B cell (primary cell): ENCODE measurements around the gene INPP4A. TPM values are rescaled to one million over a fixed set of nuclear protein-coding genes. Genes with fewer than 3 reads are reported as not detected.

Experiments
- ATAC-seq: fragments of 200-7000 bp; cut with Tn5 transposase; one replicate; pipeline ENCODE4 v1.10.0; 2021; ENCODE audit warnings: low read depth, mild to moderate bottlenecking, moderate number of reproducible peaks, moderate library complexity
- CTCF ChIA-PET: fragments of 350-600 bp; sonication (Branson Sonifier 250); formaldehyde crosslinking; loops from one replicate; lab custom pipeline; 2021; ENCODE audit warnings: antibody characterized with exemption, inconsistent platforms; lab: Charles Lee
- POLR2A ChIA-PET: fragments of 350-600 bp; sonication (Branson Sonifier 250); formaldehyde crosslinking; loops from one replicate; lab custom pipeline; 2021; ENCODE audit warnings: antibody characterized with exemption; lab: Charles Lee
- DNase-seq: peaks from one replicate; pipeline ENCODE4 v3.0.0; 2013
- H2AFZ ChIP-seq: 2 replicates; pipeline ENCODE4 v1.6.1; 2012; ENCODE audit warnings: mild to moderate bottlenecking, low read depth, low read length; ENCODE audit not compliant: insufficient read depth, poor library complexity, severe bottlenecking
- H3K27ac ChIP-seq, 2 donors: 1 replicate in 1 of 2; 2 replicates in 1 of 2; pipeline ENCODE4 v1.5.1; 2012 to 2013; ENCODE audit warnings: low read length in 2 of 2, mild to moderate bottlenecking in 2 of 2, moderate library complexity in 1 of 2
- H3K27me3 ChIP-seq, 4 experiments: fragments of 200-600 bp in 1 of 4; sonication (generic) in 1 of 4; replicated peaks in 1 of 4; 1 replicate in 2 of 4; 2 replicates in 2 of 4; pipeline versions ENCODE4 v1.6.1 to v1.7.0; 2013 to 2016; ENCODE audit warnings: low read length in 3 of 4, mild to moderate bottlenecking in 2 of 4, mixed read lengths in 1 of 4, moderate library complexity in 1 of 4; ENCODE audit not compliant: insufficient read depth in 4 of 4, control insufficient read depth in 3 of 4; ENCODE audit errors: control extremely low read depth in 1 of 4
- H3K36me3 ChIP-seq, 2 experiments: replicated peaks in 1 of 2; 1 replicate in 1 of 2; 2 replicates in 1 of 2; pipeline versions ENCODE4 v1.6.1 to v1.7.1; 2013; ENCODE audit warnings: low read length in 1 of 2; ENCODE audit not compliant: insufficient read depth in 2 of 2, control insufficient read depth in 1 of 2; ENCODE audit errors: control extremely low read depth in 1 of 2, extremely low read depth in 1 of 2
- H3K4me1 ChIP-seq, 2 donors: fragments of 200-600 bp in 1 of 2; sonication (generic) in 1 of 2; 1 replicate in 1 of 2; 2 replicates in 1 of 2; pipeline versions ENCODE4 v1.5.1 to v1.6.1; 2013 to 2017; ENCODE audit warnings: low read length in 2 of 2; ENCODE audit not compliant: control insufficient read depth in 2 of 2, insufficient read depth in 2 of 2
- H3K4me2 ChIP-seq: replicated peaks from 2 replicates; pipeline ENCODE3; 2012; ENCODE audit warnings: mild to moderate bottlenecking, low read depth, low read length; ENCODE audit not compliant: poor library complexity, severe bottlenecking
- H3K4me3 ChIP-seq, 5 experiments: fragments of 200-600 bp in 1 of 5; sonication (generic) in 1 of 5; 1 replicate in 3 of 5; 2 replicates in 2 of 5; pipeline versions ENCODE4 v1.5.1 to v1.7.0; 2011 to 2016; ENCODE audit warnings: low read length in 4 of 5, mild to moderate bottlenecking in 4 of 5, low read depth in 2 of 5, control low read depth in 1 of 5, moderate library complexity in 1 of 5; ENCODE audit not compliant: insufficient read depth in 1 of 5; ENCODE audit errors: control extremely low read depth in 1 of 5, extremely low read depth in 1 of 5
- H3K79me2 ChIP-seq: fragments of 200-600 bp; sonication (generic); one replicate; pipeline ENCODE4 v1.6.0; 2016; ENCODE audit warnings: low read length; ENCODE audit not compliant: control insufficient read depth, insufficient read depth
- H3K9ac ChIP-seq: fragments of 200-600 bp; sonication (generic); 2 replicates; pipeline ENCODE4 v1.6.1; 2017; ENCODE audit warnings: mild to moderate bottlenecking, low read length, moderate library complexity
- H3K9me3 ChIP-seq, 3 donors: one replicate each; pipeline versions ENCODE4 v1.6.1 to v1.7.1; 2013; ENCODE audit warnings: low read length in 2 of 3; ENCODE audit not compliant: control insufficient read depth in 2 of 3, insufficient read depth in 1 of 3; ENCODE audit errors: control extremely low read depth in 1 of 3
- H4K20me1 ChIP-seq: 2 replicates; pipeline ENCODE4 v1.6.0; 2012; ENCODE audit warnings: mild to moderate bottlenecking, low read length; ENCODE audit not compliant: insufficient read depth, control insufficient read depth, poor library complexity, severe bottlenecking
- H3K27ac Mint-ChIP-seq: one replicate; pipeline ENCODE4 v1.8.0; 2021; ENCODE audit warnings: mixed read lengths
- H3K27me3 Mint-ChIP-seq: one replicate; pipeline ENCODE4 v1.8.0; 2021; ENCODE audit warnings: mixed read lengths
- H3K4me1 Mint-ChIP-seq: one replicate; pipeline ENCODE4 v1.8.0; 2021; ENCODE audit warnings: mixed read lengths
- H3K4me3 Mint-ChIP-seq: one replicate; pipeline ENCODE4 v1.8.0; 2021; ENCODE audit warnings: mixed read lengths
- H3K9me3 Mint-ChIP-seq: one replicate; pipeline ENCODE4 v1.8.0; 2022; ENCODE audit warnings: mixed read lengths; ENCODE audit not compliant: insufficient read depth
- EZH2 ChIP-seq: IDR thresholded peaks from 2 replicates; pipeline ENCODE4 v1.6.1; 2012; ENCODE audit warnings: borderline replicate concordance, low read depth, mild to moderate bottlenecking, moderate library complexity, low read length; ENCODE audit not compliant: insufficient read depth, poor library complexity, severe bottlenecking
- WGBS: methylation state at CpG from one replicate; pipeline ENCODE4 v1.1.5; 2013; ENCODE audit warnings: missing lambda C conversion rate; ENCODE audit not compliant: insufficient coverage; 5-methylcytosine and 5-hydroxymethylcytosine counted together
- intact Hi-C: fragments of 100-400 bp; cut with micrococcal nuclease; formaldehyde crosslinking; loops from one replicate; pipeline ENCODE4 v1.10.0; 2022
- polyA plus RNA-seq: library from polyadenylated mRNA; depleted of rRNA; stranded (reverse); fragments of >200 nt; gene quantifications from 2 replicates; pipeline ENCODE4 v1.2.3, GENCODE V29; 2012
- total RNA-seq, 2 donors: library from RNA; stranded (reverse); fragments of 120-200 nt in 1 of 2; gene quantifications; 1 replicate in 1 of 2; 2 replicates in 1 of 2; pipeline versions ENCODE4 v1.2.3 to v1.2.4, GENCODE V29; 2013 to 2022
- TF ChIP-seq, protein P1 (sequence below): fragments of 200-600 bp; IDR thresholded peaks from one replicate; pipeline ENCODE4 v1.8.0; 2022; ENCODE audit warnings: antibody characterized with exemption, mild to moderate bottlenecking

The INPP4A gene
- total and polyA plus RNA-seq, 2 donors (not counting 1 experiment from before 2014, with no cell fraction given): 10.7 to 22.5 TPM

DNA sequence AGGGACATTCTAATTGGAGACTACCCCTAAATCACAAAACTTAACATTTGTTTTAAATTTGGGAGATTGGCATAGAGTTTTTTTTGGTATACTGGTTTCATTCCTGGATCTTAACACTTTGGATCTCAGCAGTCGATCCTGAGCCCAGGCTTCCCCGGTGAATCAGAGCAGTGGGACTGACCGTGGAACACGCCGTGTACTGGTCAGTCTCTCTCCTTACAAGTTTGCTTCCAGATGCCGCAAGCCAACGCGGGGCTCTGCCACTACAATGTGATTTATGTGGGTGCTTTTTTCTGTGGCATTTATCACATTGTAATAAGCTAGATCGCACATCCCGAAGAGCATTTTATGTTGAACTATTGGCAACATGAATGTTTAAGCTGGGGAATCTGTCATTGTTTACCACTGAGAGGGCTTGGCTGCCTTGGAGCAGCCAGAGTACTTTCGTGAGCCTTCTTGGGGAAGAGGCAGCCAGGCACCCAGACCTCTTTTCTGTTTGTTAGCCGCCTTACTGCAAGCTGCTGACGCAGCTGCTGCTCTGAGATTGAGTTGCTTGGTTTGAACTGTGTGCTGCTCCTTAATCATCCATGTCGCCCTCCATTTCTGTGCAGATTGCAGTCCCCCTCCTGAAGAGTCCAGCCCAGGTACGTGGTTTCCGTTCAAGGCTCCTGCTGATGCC lies 114.3 kb downstream of the INPP4A start:
- CTCF ChIA-PET: interaction anchor here (1.1 to 5.5 kb wide), 2 partner anchors 11 to 14 kb away, joined by 3 to 31 read pairs; no protein-coding TSS in a partner anchor
- Histone ChIP-seq H3K27ac (no peak overlapping the region), H3K27me3 (no peaks in the 10 kb centered on the region), H3K4me1 (peaks cover 8 to 33% of the 10 kb centered on the region in 2 donors), H3K9ac (no peak overlapping the region), H3K4me2 (no peak overlapping the region), H3K36me3 (peaks cover 1 to 11% of the 10 kb centered on the region in 2 experiments), H3K9me3 (no peaks in the 10 kb centered on the region), H3K4me3 (no peak overlapping the region), H2AFZ (no peak overlapping the region), H4K20me1 (no peaks in the 10 kb centered on the region), H3K79me2 (no peaks in the 10 kb centered on the region)
- ATAC-seq: no peak
- Mint-ChIP-seq H3K9me3 (no peaks in the 10 kb centered on the region), H3K27ac (no peak overlapping the region), H3K4me1 (peaks cover 38% of the 10 kb centered on the region), H3K4me3 (no peak overlapping the region), H3K27me3 (no peaks in the 10 kb centered on the region)
- POLR2A ChIA-PET: no interaction called here
- 93% methylated on average over 15 of the region's 16 CpGs for WGBS
- no peak for DNase-seq
- intact Hi-C loops: loop anchor here (5.0 kb wide), 2 partner anchors 102 to 147 kb away; no protein-coding TSS in a partner anchor
- TF ChIP-seq, protein P1, sequence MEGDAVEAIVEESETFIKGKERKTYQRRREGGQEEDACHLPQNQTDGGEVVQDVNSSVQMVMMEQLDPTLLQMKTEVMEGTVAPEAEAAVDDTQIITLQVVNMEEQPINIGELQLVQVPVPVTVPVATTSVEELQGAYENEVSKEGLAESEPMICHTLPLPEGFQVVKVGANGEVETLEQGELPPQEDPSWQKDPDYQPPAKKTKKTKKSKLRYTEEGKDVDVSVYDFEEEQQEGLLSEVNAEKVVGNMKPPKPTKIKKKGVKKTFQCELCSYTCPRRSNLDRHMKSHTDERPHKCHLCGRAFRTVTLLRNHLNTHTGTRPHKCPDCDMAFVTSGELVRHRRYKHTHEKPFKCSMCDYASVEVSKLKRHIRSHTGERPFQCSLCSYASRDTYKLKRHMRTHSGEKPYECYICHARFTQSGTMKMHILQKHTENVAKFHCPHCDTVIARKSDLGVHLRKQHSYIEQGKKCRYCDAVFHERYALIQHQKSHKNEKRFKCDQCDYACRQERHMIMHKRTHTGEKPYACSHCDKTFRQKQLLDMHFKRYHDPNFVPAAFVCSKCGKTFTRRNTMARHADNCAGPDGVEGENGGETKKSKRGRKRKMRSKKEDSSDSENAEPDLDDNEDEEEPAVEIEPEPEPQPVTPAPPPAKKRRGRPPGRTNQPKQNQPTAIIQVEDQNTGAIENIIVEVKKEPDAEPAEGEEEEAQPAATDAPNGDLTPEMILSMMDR: no peak
- TF ChIP-seq EZH2: no peak

DNA sequence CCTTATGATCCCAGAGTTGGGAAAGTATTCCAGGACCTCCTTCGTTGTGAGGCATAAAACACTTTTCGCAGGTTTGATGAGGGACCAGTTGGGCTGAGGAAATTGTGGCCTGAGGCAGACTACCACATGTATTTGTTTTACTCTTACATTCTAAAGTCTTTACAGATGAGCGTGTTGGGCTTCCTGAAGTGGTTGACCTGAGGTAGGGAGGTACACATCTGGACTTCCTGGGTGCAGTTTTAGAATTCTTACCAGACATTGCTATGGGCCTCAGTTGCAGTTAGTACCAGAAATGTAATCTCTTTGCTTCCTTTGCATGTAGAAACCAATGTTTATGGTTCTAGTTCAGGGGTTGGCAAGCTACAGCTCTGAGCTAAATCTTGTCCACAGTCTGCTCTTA lies 114.9 kb downstream of the INPP4A start:
- Histone ChIP-seq H3K4me2 (no peak overlapping the region), H3K9ac (no peak overlapping the region), H3K4me3 (no peak overlapping the region), H3K4me1 (peaks cover 8 to 29% of the 10 kb centered on the region in 2 donors), H4K20me1 (no peaks in the 10 kb centered on the region), H3K9me3 (no peaks in the 10 kb centered on the region), H3K79me2 (no peaks in the 10 kb centered on the region), H3K36me3 (peaks cover 1 to 6% of the 10 kb centered on the region in 2 experiments), H3K27me3 (no peaks in the 10 kb centered on the region), H3K27ac (no peak overlapping the region), H2AFZ (no peak overlapping the region)
- Mint-ChIP-seq H3K9me3 (no peaks in the 10 kb centered on the region), H3K4me3 (no peak overlapping the region), H3K27me3 (no peaks in the 10 kb centered on the region), H3K4me1 (peaks cover 35% of the 10 kb centered on the region), H3K27ac (peak overlapping the region; percentile 43)
- DNase-seq (no peak), ATAC-seq (no peak)
- POLR2A ChIA-PET: no interaction called here
- CTCF ChIA-PET: interaction anchor here (1.1 to 5.5 kb wide), 2 partner anchors 10 to 13 kb away, joined by 3 to 31 read pairs; no protein-coding TSS in a partner anchor
- WGBS: 50% methylated on average over 1 of the region's 3 CpGs
- intact Hi-C loops: loop anchor here (5.0 kb wide), 2 partner anchors 102 to 147 kb away; no protein-coding TSS in a partner anchor
- TF ChIP-seq EZH2: no peak
- TF ChIP-seq, protein P1: no peak
